Measurements from ENCODE around the gene PRKAR1A.

- TF ChIP-seq CTCF (IDR thresholded peaks at IDR 0.05) (no peak), ZFX (IDR thresholded peaks at IDR 0.05; ENCODE audit: borderline replicate concordance) (no peak)
These were observed 66.0 kb downstream of the PRKAR1A start for GRCh38 chr17:68578236-68578635.

All from 22Rv1 (cell line).